Endothelial cell of umbilical vein (primary cell): ENCODE measurements around the gene CEMIP.

Experiments used
- EZH2 ChIP-seq: IDR thresholded peaks from 2 replicates; pipeline ENCODE4 v1.6.1; 2012; ENCODE audit warnings: borderline replicate concordance, low read depth, mild to moderate bottlenecking, moderate library complexity, low read length, inconsistent platforms; ENCODE audit not compliant: severe bottlenecking
- FOS ChIP-seq: IDR thresholded peaks from 2 replicates; pipeline ENCODE4 v1.6.1; 2011; ENCODE audit warnings: mild to moderate bottlenecking, low read length, moderate library complexity, borderline replicate concordance; ENCODE audit not compliant: insufficient read depth
- GATA2 ChIP-seq: IDR thresholded peaks from 2 replicates; pipeline ENCODE4 v1.7.0; 2011; ENCODE audit warnings: low read depth, mild to moderate bottlenecking, moderate library complexity, mixed read lengths, low read length; ENCODE audit not compliant: insufficient read length, insufficient read depth
- POLR2AphosphoS5 ChIP-seq: IDR thresholded peaks from 2 replicates; pipeline ENCODE4 v1.6.1; 2012; ENCODE audit warnings: low read depth, mild to moderate bottlenecking, control low read depth, low read length, moderate library complexity; ENCODE audit not compliant: insufficient read depth
- TF ChIP-seq, protein P1 (sequence below), 2 donors: IDR thresholded peaks; 1 replicate in 1 of 2; 2 replicates in 1 of 2; pipeline ENCODE4 v1.5.1; 2011; ENCODE audit warnings: low read length in 2 of 2, mild to moderate bottlenecking in 2 of 2, moderate library complexity in 2 of 2, control low read depth in 1 of 2, inconsistent platforms in 1 of 2, low read depth in 1 of 2; ENCODE audit not compliant: insufficient read depth in 1 of 2; ENCODE audit errors: extremely low read depth in 1 of 2
- TF ChIP-seq, protein P2 (sequence below): IDR thresholded peaks from 2 replicates; pipeline ENCODE4 v1.6.1; 2011; ENCODE audit not compliant: insufficient read depth, insufficient read length

DNA sequence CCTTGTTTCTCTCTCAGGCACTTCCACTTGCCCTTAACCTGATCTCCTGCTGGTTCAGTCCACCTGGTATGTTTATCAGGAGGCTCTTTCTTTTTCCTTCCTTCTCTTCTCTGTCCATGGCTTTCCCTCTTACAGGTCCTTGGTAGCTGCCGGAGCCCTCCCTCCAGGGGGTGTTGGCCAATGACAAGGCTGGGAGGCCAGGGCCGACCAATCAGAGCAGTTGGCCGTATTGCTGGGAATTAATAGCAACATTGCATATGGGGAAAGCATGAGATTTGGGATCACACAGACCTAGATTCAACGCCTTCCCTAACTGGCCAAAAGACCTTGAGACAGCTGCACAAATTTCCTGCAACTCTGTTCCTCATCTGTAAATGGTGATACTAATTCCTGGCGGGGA lies 62.4 kb downstream of the CEMIP start:
- TF ChIP-seq, protein P1, sequence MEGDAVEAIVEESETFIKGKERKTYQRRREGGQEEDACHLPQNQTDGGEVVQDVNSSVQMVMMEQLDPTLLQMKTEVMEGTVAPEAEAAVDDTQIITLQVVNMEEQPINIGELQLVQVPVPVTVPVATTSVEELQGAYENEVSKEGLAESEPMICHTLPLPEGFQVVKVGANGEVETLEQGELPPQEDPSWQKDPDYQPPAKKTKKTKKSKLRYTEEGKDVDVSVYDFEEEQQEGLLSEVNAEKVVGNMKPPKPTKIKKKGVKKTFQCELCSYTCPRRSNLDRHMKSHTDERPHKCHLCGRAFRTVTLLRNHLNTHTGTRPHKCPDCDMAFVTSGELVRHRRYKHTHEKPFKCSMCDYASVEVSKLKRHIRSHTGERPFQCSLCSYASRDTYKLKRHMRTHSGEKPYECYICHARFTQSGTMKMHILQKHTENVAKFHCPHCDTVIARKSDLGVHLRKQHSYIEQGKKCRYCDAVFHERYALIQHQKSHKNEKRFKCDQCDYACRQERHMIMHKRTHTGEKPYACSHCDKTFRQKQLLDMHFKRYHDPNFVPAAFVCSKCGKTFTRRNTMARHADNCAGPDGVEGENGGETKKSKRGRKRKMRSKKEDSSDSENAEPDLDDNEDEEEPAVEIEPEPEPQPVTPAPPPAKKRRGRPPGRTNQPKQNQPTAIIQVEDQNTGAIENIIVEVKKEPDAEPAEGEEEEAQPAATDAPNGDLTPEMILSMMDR (IDR thresholded peaks at IDR 0.05; ENCODE audit: extremely low read depth in 1 of 2, insufficient read depth in 1 of 2, low read depth in 1 of 2, low read length in 2 of 2) = no peak
- no peak for TF ChIP-seq FOS
- no peak for TF ChIP-seq POLR2AphosphoS5
- TF ChIP-seq, protein P2, sequence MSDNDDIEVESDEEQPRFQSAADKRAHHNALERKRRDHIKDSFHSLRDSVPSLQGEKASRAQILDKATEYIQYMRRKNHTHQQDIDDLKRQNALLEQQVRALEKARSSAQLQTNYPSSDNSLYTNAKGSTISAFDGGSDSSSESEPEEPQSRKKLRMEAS = no peak
- no peak for TF ChIP-seq GATA2
- TF ChIP-seq EZH2 = no peak
